CD4-positive, alpha-beta T cell treated with Interleukin-6 at 100 ng/mL for 8 hours (primary cell): ENCODE data around the gene KCNAB1.
"Not testable (repeated sequence)": the region's sequence is repeated elsewhere in the genome, so short reads cannot be mapped to it uniquely, and the experiment has no call there.

Experiments
- DNase-seq: peaks from one replicate; pipeline ENCODE4 v3.0.0-alpha.2; 2020; ENCODE audit warnings: mixed read lengths, low spot score

The KCNAB1 gene

DNA sequence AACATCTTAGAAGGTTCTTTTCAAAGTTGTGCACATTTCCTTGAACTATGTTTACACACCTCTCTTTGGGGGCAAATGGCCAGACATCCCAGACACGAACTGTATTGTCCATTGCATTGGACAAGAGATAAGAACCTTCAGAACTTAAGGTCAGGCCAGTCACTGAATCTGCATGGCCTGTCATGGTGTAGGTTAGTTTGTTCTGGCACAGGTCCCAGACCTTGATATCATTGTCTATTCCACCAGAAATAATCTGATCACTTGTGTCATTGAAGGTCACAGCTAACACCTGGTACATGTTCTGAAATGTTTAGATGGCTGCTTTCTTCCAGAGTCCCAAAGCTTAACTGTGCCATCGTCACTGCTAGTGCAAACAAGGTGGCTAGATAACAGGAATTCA lies 55.7 kb downstream of the KCNAB1 start:
- no peak for DNase-seq

DNA sequence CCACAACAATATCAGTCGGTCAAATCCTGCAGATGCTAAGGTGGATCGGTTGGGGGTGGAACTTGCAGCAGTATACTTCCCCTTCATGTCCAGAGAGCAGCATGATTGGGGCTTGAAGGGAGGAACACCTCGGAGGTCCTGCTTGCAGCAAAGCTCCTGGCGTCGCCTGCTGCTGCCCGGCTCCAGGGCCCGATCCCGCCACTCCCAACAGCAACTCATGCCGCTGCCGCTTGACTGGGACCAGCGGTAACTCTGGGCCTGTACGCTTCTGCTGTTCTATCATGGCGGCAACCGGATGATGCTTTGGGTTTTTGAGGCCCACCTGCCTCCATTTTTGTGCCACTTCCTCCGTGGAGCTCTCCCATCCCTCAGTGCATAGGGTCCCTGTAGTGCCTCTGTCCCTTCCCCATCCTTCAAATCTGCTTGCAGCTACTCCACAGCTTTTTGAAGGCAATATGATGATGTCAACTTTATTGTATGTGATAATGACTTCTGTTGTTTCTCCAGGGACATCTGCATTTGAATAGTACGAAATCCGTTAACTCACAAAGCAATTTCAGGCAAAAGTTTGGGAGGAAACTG lies 56.3 kb downstream of the KCNAB1 start:
- DNase-seq: no peak

DNA sequence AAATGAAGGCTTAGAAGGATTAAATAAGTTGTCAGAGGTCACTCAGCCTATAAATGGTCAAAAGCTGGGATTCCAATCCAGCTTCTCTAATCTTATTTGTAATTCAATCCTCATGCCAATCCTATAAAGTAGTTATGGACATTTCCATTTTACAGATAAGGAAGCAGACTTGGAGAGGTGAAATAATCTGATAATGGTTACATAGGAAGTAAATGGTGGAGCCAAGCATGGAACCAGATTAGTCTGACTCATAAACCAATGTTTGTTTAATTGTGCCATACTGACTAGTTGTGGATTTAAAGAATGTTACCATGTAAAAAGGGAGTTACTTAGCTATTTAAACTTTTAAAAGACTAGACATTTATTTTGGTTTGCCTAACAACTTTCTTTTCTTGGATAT lies 59.7 kb downstream of the KCNAB1 start:
- DNase-seq: no peak

DNA sequence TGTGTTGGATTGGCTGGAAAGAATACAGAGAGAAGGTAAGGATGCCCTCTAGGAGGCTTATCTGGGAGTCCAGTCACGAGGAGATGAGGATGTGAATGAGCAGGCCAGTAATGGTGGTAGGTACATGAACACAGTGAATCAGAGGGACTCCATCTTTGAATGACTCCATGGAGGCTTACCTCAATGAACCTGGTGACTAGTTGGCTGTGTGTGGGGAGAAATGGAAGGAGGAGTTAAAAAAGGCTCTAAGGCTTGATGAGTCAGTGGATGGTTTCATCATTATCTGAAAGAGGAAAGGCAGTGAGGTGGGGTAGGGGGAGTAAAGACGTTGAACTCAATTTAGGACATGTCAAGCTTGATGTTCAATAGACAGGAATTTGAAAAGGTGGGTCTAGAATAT lies 61.1 kb downstream of the KCNAB1 start:
- DNase-seq: no peak

DNA sequence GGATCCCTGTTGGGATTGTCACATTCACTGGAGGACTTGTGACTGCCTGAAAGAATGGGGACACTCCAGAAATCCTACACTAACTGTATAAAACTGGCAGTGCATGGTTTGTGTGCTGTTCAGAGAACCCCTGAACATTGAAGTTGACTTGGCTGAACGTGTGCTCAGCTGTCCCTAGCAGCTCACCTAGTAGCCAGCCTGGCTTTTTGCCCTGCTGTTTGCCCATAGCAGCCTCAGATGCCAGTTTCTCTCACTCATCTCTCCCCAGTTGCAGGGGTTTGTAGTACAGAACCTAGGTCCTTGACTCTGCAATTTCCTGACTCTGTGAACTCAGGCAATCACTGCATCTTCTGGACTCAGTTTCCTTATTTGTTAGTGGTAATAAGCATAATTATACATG lies 63.0 kb downstream of the KCNAB1 start:
- no peak for DNase-seq

DNA sequence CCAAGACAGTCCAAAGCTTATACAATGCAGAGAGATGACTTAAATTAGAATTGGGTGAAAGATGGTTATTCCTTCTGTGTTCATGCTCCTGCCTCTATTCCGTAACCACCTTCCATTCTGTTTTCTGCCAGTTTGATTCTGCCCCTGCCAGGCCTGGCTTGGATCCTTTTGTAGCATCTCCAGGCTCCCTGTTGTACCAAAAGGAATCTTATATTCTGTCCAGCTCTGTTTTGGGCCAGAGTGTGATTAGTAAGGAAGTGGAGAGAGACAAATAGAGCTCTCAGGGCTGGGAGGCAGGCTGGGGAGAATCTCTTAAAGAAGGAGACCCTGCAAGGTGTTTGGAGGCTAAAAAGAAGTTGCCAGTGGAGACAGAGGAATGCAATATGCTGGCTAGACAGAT lies 63.8 kb downstream of the KCNAB1 start:
- no peak for DNase-seq

DNA sequence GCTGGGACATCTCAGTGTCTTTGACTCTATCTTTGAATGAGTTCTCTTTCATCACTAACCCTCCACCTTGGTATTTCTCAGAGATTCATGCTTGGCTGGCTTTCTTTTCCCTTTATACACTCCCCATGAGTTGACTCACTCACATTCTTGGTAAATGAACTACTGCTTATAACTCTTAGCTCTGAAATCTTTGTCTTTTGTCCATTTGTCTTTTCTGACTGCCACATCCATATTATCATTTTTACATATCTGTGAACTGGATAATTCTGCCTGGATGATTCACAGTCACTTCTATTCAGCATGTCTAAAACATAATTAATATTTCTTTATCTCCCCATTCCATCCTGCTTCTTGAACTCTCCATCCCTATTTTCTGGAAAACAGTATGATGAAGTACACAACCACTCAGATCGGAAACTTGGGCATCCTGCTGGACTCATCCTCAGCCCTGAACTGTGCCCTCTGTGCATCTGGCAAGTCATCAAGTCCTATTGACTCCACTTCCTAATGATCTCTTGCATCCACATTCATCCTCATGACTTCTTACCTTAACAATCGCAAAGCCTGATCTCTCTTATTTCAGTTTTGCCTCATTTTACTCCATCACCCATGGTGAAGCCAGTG lies 66.9 kb downstream of the KCNAB1 start:
- no peak for DNase-seq

DNA sequence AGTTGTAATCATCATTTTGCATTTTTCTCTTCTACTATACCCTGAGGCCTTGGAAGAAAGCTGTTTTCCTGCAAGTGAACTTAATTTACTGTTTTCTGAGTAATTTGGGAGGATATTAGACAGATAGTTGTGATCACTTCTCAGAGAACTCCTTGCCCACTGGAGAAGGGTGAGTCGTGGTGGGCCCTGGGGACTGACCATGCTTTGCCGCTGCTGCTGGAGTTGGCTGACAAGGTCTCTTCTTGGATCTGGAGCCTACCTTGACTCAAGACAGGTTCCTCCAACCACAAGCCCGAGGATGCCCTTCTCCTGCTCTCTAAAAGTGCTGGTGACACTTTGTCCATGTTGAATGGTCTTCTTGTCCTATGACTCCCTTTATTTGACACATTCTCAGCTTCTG lies 68.4 kb downstream of the KCNAB1 start:
- no peak for DNase-seq

DNA sequence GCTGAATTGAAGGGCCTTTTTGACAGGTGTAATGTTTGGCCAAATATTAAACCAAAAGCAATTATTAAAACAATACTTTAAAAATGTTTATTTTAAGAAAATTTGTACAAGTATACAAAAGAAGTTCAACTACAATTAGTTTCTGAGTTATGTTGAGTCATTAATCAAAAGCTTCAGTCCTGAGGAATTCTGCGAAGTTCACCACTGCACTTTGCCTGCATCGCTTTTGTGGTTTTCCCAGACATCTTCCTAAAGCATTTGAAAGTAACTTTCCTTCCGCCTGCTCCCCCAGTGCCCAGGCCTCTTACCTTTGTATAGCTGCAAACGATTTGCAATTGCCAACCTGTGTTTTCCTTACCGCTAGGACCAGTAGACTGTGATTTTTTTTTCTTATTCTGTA lies 69.5 kb downstream of the KCNAB1 start:
- DNase-seq: no peak

DNA sequence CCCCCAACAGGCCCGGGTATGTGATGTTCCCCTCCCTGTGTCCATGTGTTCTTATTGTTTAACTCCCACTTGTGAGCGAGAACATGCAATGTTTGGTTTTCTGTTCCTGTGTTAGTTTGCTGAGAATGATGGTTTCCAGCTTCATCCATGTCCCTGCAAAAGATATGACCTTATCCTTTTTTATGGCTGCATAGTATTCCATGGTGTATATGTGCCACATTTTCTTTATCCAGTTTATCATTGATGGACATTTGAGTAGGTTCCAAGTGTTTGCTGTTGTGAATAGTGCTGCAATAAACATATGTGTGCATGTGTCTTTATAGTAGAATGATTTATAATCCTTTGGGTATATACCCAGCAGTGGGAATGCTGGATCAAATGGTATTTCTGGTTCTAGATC lies 74.6 kb downstream of the KCNAB1 start:
- DNase-seq: not testable (repeated sequence)

DNA sequence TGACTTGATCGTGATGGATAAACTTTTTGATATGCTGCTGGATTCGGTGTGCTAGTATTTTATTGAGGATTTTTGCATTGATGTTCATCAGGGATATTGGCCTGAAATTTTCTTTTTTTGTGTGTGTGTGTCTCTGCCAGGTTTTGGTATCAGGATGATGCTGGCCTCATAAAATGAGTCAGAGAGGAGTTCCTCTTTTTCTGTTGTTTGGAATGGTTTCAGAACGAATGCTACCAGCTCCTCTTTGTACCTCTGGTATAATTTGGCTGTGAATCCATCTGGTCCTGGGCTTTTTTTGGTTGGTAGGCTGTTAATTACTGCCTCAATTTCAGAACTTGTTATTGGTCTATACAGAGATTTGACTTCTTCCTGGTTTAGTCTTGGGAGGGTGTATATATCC lies 76.8 kb downstream of the KCNAB1 start:
- not testable (repeated sequence) for DNase-seq

DNA sequence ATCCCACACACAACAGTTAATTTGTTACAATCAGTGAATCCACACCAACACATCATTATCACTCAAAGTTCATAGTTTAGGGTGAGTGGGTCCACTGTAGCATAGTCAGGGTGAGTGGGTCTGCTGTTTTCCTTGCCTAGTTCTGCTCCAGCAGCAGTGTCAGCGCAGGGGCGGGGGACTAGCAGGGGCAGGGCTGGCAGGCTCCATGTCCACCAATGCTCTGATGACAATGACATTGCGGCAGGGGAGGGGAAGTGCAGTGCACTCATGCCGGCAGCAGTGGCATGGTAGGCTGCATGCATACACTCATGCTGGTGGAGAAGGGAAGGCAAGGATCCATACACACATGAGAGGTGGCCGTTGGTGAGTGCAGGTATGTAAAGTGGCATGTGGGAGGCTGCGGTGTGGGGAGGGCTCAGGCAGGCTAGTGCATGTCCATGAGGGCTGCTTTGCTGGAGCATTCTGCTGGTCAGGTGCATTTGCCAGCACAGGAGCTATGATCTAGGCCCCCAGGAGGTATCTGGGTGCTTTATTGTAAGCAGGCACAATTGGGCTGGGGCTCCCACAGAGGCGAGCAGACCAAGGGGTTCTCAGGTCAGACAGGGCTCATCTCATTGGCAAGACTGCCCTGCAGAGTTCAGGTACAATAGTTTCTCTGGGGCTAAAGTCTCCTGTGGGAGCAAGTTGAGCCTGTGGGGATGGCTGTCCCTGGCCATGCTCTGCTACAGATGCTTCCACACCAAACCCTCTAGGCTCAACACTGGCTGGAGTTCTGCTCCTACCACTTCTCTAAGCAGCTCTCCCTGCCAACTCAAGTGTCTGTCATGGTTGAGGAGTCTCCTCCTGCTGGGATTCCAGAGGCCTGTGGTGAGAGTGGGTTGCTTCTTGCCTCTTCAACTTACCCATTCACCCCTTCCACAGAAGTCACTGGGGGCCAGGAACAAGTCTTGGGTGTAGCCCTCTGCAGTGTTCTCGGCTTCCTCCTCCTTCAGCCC lies 81.3 kb downstream of the KCNAB1 start:
- DNase-seq: no peak

DNA sequence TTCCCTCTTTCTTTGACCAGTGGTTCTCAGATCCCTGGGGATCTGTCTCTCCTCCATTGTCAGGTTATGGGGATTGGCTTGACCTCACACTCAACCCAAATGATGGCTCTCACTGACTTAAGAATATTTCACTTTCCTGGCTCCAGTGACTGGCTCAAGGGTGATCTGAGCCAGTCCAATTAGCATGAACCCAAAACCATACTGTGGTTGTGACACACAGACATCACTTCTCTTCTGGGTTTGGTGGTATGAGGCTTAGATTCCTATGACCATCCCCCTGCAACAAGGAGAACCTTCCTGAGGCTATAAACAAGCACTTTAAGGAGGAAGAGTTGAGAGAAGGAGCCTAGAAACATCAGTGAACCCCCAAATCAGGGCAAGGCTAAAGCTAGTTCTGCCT lies 85.8 kb downstream of the KCNAB1 start:
- no peak for DNase-seq

DNA sequence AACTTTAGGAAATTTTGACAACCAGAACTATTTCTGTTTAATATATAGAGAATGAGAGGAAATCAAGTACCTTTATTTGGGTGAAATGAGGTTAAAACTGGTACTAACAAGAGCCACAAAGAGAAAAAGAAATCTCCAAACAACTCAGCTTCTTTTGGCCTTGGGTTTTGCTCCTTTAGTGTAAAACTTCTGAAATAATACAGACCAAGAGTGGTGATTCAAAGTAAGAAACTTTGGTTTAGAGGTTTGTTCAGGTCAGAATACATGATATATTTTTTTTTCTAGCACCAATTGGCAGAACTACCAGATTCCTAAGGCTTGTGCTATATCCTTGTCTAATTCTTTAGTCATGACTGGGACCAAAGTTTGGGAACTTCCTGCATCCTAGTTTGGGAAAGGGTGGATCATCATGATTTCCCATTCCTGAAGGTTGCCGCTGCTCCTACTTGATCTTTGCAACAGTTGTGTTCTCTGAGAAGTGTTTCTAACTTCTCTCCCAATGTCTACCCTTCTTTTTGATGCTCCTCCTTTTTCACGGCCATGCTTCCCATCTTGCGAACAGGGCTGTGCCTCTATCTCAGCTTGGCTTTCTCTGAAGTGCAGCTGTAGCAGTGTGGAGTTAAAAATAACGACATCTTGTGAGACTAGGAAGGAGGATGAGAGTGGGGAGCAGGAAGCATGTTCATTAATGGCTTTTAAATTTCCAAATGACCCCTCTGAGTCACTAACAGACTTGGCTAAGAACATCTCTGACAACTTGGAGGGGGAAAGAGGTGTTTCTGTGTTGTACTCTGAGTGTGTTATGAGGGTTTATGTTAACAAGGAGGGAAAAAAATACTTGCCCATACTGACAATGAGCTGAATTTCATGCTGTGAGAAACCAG lies 87.7 kb downstream of the KCNAB1 start:
- no peak for DNase-seq

DNA sequence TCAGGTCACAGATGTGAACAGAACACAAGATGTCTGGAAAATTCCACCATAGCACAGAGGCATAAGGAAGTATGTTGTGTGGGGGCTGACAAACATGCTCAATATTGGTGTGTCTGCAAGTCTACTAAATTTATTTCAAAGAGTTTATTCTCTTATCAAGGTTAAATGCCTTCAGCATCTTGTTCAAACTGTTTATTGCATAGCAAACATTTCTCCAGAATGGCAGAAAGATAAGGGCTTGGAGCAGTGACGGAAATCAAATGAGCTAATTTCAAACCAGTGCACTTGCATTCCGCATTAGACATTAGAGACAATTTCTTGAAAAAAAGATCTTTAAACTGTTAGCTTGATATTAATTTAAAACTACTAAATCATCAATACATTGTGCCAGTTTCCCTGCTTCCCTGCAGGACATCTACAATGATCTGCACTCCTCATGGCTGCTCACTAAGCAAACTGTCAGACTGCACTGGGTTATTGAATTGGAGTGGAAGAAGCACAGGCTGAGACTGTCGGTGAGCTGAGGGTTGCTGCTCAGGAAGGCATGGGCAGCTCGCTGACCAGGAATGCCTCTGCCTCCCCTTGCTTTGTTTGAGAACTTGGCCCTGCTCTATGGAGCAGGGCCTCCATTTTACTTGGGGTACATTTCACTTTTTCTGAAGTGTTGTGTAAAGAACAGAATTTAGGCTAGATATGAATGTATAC lies 89.4 kb downstream of the KCNAB1 start:
- DNase-seq: no peak

DNA sequence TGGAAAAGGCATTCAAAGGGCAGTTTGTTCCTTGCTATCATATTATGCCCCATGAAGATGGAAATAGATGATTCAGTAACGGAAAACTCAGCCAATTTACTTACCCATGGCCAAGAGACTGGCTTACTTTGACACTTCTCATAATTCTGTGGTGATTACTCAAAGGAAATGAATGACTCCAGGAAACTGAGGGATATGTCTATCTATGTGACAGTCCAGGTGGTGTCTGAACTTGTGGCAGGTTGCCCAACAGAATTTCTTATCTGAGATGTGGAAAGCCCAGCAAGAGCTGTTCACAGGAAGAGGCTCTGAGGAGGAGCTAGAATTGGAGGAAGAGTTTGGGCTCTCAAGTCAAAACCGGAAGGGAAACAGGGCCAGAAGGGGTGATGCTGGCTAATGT lies 91.2 kb downstream of the KCNAB1 start:
- DNase-seq: no peak

DNA sequence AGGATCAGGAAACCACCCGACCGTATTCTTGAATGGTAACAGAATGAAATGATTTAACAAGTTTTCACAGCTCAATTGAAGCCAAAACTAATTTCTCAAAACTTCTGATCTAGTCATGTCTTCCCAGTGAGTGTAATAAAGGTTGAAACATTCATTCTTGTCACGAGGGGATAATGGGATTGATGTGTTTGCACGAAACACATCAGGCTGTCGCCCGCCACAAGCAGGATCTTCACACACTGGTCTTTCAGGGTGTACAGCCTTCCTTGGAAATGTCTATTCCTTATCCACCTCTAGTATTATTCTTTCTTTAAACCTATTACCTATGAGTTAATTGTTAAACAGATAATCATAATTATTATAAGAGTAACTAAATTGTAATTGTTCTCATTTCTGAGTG lies 94.3 kb downstream of the KCNAB1 start:
- DNase-seq: no peak

DNA sequence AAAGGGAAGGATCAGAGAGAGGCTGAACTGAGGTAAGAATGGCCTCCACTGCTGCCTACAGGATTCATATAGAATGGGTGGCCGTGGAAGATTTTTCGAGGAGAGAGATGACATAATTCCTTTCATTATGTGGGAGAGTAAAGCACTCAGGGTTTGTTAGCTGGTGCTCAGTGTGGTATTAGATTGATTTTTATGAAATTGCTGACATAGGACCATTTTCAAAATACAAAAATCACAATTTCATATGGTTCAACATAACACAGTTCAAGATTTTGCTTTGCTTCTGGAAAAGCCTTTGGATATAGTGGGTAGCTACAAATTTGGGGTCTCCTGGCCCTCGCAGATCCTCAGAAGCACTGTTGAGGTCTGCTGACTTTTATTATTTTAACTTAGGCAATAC lies 95.4 kb downstream of the KCNAB1 start:
- DNase-seq: no peak

DNA sequence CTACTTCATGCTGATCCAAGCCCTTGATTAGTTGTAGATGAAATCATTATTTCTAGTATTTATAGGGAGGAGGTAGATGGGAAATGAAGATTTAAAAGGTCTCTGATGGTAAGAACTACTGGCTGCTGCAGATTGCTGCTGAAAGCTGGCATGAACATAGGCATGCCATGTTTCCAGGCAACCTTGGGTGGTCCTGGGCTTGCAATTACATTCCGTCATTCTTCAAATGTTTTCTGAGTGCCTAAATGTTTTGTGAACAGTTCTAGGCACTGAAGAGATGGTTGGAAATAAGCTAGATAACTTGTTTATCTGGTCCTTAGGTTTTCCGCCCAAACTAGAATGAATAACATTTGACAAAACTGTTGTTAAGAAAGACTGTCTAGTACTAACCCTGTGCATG lies 95.8 kb downstream of the KCNAB1 start:
- DNase-seq: no peak

DNA sequence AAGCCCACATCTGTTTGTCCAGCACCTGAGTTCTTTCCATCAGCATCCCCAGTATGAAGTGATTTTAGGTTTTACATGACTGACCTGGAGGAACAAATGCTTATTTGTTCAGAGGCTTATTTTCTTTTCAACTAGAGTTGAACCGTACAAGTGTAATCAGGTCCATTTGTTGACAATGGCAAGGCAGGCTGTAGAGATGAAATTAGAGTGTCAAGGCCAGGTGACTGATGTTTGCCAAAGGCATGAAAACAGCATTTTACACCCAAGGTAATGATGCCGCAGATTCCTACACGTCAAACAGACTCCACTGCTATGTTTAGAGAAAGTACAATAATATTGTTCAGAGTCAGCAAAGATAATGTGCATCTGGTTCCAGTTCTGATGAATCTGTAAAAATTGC lies 96.5 kb downstream of the KCNAB1 start:
- DNase-seq: no peak

DNA sequence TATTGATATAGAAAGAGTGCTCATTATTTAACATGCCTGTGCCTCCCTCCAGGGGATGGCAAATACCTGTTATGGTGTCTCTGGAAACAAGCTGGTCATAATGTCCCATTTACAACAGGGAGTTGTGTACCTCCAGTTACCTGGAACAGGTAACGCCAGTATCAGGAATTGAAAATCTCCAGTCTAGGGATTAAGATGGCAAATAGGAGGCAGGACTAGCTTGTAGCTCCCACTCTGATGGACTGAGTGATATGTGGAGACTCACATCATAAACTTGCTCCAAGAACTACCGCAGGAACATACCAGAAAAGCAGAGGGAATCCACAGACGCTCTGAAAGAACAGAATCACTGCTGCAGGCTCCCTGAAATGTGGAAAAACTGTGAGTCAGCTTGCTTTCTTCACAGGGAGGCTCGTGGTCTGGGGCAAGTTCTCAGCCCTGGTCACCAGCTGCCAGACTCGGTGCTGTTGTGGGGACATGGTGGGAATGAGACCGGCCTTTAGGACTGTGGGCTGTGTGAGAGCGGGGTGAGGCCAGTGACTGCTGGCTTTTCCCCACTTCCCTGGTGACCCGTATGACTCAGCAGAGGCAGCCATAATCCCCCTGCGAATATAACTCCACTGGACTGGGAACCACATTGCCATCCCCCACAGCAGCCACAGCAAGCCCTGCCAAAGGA lies 97.4 kb downstream of the KCNAB1 start:
- DNase-seq: no peak
